ENCODE measurements around the gene GCSAM. TPM values are rescaled to one million over a fixed set of nuclear protein-coding genes. Genes with fewer than 3 reads are reported as not detected.
A peak's percentile ranks its signal among the peaks of the same experiment; 100 is the strongest.

The GCSAM gene
- total RNA-seq, 1 donor from 2014 or later: not detected

DNA sequence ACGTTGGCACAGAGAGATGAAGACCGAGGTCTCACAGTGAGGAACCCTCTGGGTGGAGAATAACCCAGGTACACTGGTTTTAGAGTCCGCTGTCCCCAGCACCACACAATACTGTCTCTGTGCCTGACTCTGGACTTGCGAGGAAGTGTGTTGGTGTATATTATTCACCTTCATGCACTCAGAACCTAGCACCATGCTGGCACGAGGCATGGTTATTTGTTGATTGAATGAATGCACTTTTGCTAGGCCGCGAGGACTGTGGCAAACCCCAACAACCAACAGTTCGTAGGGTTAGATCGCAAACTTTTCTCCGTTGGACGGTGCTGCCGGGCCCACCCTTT lies 47.3 kb downstream of the GCSAM start:
- DNase-seq (ENCODE audit: low spot score in 2 of 2): no peak
- Histone ChIP-seq H3K27me3 (no peaks in the 10 kb centered on the region), H3K9me3 (no peaks in the 10 kb centered on the region), H3K4me3 (peak overlapping the region; percentile 74 to 88), H3K27ac (peak overlapping the region; percentile 60 to 74), H3K4me1 (peaks cover 0 to 15% of the 10 kb centered on the region in 2 donors), H3K36me3 (no peaks in the 10 kb centered on the region)
- TF ChIP-seq CTCF (IDR thresholded peaks at IDR 0.05): no peak
- intact Hi-C loops (cut with DNase I): loop anchor here (5.0 to 10.0 kb wide), 2 partner anchors 221 to 1127 kb away; partner anchors contain the start of gene BOC

DNA sequence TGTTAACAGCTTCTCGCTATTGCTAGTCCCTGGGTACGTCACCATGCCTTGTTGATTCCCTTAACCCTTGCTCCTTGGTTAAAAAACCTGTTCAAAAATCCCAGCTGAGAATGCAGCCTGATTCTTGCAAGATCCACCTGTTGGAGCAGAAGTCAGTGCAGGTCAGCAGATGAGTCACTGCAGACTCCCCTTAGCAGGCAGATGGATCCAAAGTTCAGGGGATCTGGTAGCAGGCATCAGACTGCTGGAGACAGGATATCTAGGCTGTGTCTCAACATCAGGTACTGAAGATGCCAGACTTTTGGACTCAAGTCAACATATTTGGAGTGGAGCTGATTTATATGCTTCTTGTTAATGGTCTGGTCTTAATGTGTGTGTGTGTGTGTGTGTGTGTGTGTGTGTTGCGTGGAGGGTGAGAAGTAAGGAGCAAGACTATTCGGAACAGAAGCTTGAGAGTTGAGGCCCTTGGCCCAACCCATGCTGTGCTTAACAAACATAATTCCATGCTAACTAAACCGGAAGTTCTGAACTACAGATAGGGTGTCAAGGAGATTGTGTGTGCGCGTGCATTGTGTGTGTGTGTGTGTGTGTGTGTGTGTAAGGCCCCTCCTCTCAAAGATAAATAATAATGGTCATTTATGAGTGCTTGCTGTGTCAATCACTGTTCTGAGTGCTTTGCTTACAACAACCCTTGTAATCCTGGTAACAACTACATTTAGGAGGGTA lies 47.9 kb downstream of the GCSAM start:
- peaks cover 0 to 15% of the 10 kb centered on the region in 2 donors for H3K4me1 ChIP-seq
- no peak overlapping the region for H3K27ac ChIP-seq
- no peaks in the 10 kb centered on the region for H3K27me3 ChIP-seq
- TF ChIP-seq CTCF (IDR thresholded peaks at IDR 0.05): no peak
- no peaks in the 10 kb centered on the region for H3K9me3 ChIP-seq
- H3K4me3 ChIP-seq: no peak overlapping the region
- H3K36me3 ChIP-seq: no peaks in the 10 kb centered on the region
- DNase-seq (ENCODE audit: low spot score in 2 of 2): no peak
- intact Hi-C loops (cut with DNase I): loop anchor here (5.0 to 10.0 kb wide), 2 partner anchors 220 to 1127 kb away; partner anchors contain the start of gene BOC

DNA sequence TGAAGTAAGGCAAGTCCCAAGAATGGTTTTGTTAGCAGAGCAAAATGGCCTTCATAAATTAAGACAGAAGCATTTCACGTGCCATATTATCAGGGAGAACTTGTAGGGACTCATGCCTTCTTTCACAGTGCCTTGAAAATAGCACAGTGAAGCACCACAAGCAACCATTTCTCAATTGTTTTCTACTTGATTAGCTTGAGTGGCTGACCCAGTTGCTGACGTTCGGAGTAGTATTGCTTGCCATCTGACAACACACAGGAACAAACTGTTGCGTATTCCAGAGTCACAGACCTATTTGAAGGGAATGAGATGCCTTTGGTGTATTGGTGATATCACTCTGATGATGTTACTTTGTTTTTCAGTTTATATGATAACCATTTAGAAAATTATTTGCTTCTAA lies 49.8 kb downstream of the GCSAM start:
- no peak for TF ChIP-seq CTCF (IDR thresholded peaks at IDR 0.05)
- Histone ChIP-seq H3K27ac (no peak overlapping the region), H3K36me3 (no peaks in the 10 kb centered on the region), H3K9me3 (no peaks in the 10 kb centered on the region), H3K4me1 (peaks cover 0 to 13% of the 10 kb centered on the region in 2 donors), H3K4me3 (no peak overlapping the region), H3K27me3 (no peaks in the 10 kb centered on the region)
- DNase-seq (ENCODE audit: low spot score in 2 of 2): no peak
- intact Hi-C loops (cut with DNase I): loop anchor here (10.0 kb wide), 1 partner anchor 218 kb away; no protein-coding TSS in a partner anchor

GRCh38 chr3:112078125-112079083 lies 54.6 kb downstream of the GCSAM start:
- no peak overlapping the region for H3K27ac ChIP-seq
- intact Hi-C loops (cut with DNase I): no loop called here
- H3K9me3 ChIP-seq: no peaks in the 10 kb centered on the region
- peaks cover 0 to 3% of the 10 kb centered on the region in 2 donors for H3K4me1 ChIP-seq
- TF ChIP-seq CTCF (IDR thresholded peaks at IDR 0.05): no peak
- H3K36me3 ChIP-seq: no peaks in the 10 kb centered on the region
- no peak overlapping the region for H3K4me3 ChIP-seq
- H3K27me3 ChIP-seq: no peaks in the 10 kb centered on the region
- DNase-seq (ENCODE audit: low spot score in 2 of 2): no peak

DNA sequence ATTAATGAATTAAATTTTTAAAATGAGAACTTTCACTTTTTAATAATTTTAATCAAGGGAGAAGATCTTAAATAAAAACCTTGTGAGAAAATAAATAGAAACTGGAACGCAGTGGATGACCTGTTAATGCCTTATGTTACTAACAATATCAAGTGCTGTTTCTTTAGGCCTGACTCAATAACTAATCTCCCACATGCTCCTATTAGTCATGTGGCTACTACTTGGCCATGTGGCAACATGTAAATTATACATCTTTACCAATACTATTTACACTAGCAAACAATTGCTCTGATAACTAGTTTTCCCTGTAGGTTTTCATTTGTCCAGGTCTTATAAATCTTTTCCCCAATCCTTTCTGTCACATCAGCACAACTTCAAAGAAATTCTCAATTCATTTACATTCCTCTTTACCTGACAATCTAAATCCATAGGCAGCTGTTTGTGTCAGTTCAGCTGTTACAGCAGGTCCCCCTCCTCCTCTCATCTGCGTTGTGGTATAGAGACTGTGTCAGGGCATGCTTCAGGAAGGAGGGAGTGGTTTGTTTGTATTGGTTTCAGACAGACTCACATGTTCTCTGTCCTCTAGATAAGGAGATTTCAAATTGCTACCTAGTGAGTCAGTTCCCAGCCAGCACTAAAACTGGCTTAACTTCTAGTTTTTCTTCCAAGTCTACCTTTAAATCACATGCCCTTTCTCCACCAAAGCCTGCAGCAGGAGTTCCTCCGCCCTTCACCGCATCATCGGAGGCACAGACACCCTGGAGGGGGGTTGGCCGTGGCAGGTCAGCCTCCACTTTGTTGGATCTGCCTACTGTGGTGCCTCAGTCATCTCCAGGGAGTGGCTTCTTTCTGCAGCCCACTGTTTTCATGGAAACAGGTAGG lies 58.2 kb downstream of the GCSAM start:
- no peak overlapping the region for H3K27ac ChIP-seq
- H3K4me3 ChIP-seq: no peak overlapping the region
- no peaks in the 10 kb centered on the region for H3K36me3 ChIP-seq
- DNase-seq (ENCODE audit: low spot score in 2 of 2): no peak
- intact Hi-C loops (cut with DNase I): no loop called here
- no peak for TF ChIP-seq CTCF (IDR thresholded peaks at IDR 0.05)
- H3K4me1 ChIP-seq: peaks cover 0 to 3% of the 10 kb centered on the region in 2 donors
- no peaks in the 10 kb centered on the region for H3K9me3 ChIP-seq
- no peaks in the 10 kb centered on the region for H3K27me3 ChIP-seq

Measured in ascending aorta (tissue), 2 donors.